T-helper 1 cell treated with Interleukin-12 subunit alpha and Interleukin-12 subunit beta and Interleukin-4 antibody, amounts not matched to agents 30 μg/mL and 1 μg/mL, for 36 hours (primary cell): ENCODE measurements around the gene PLSCR3.
"Not testable (repeated sequence)": the region's sequence is repeated elsewhere in the genome, so short reads cannot be mapped to it uniquely, and the experiment has no call there.

Experiments used
- H3K27ac Mint-ChIP-seq: one replicate; pipeline ENCODE4 v1.8.0; 2021; ENCODE audit warnings: mild to moderate bottlenecking, mixed read lengths
- H3K27me3 Mint-ChIP-seq: one replicate; pipeline ENCODE4 v1.8.0; 2021; ENCODE audit warnings: low read depth, mixed read lengths
- H3K36me3 Mint-ChIP-seq: one replicate; pipeline ENCODE4 v1.8.0; 2021; ENCODE audit warnings: low read depth, mixed read lengths
- H3K4me1 Mint-ChIP-seq: one replicate; pipeline ENCODE4 v1.8.0; 2021; ENCODE audit warnings: low read depth, mixed read lengths
- H3K4me3 Mint-ChIP-seq: one replicate; pipeline ENCODE4 v1.8.0; 2021; ENCODE audit warnings: mild to moderate bottlenecking, moderate library complexity, mixed read lengths
- H3K9me3 Mint-ChIP-seq: one replicate; pipeline ENCODE4 v1.8.0; 2021; ENCODE audit warnings: mixed read lengths

The PLSCR3 gene

GRCh38 chr17:7367918-7368598 is 26.3 kb downstream of the PLSCR3 start:
- Mint-ChIP-seq H3K36me3 (no peaks in the 10 kb centered on the region), H3K27me3 (peaks cover 9% of the 10 kb centered on the region), H3K27ac (no peak overlapping the region), H3K9me3 (no peaks in the 10 kb centered on the region), H3K4me3 (no peak overlapping the region), H3K4me1 (no peaks in the 10 kb centered on the region)

DNA sequence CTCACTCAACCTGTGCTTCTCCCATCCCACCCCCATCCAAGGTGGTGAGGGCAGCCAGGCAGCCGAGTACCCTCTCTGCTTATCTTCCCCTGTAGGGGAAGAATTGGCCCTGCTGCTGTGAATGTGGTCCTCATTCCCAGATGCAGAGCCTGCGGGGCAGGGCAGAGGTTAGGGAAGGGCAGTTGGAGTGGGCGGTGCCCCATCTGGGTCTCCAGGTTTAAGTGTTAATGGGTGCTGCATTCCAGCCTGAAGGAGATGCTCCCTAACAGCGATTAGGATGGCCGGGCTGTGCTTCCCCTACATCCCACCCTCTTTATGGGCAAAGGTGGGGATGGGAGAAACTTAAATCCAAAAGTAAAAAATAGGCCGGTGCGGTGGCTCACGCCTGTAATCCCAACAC is 27.2 kb downstream of the PLSCR3 start:
- H3K4me3 Mint-ChIP-seq: no peak overlapping the region
- peaks cover 9% of the 10 kb centered on the region for H3K27me3 Mint-ChIP-seq
- no peak overlapping the region for H3K27ac Mint-ChIP-seq
- H3K9me3 Mint-ChIP-seq: no peaks in the 10 kb centered on the region
- H3K36me3 Mint-ChIP-seq: no peaks in the 10 kb centered on the region
- no peaks in the 10 kb centered on the region for H3K4me1 Mint-ChIP-seq

DNA sequence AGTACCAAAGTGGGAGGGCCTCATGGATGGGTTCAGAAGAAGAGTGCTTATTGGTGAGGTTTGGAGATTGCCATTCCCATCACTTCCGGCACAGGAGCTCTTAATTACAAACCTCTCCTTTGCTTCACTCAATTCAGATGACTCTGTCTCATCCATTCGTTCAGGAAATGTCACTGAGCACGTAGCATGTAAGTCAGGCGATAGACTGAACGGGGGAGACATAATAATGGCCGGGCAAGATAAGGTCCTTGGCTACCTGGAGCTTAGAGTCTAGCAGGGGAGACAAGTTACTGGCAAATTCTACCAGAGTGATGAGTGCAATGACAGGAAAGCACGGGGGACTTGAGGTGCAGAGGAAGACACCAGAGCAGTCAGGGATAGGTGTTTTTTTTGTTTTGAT is 28.4 kb downstream of the PLSCR3 start:
- not testable (repeated sequence) for H3K9me3 Mint-ChIP-seq, H3K27ac Mint-ChIP-seq, H3K4me1 Mint-ChIP-seq, H3K27me3 Mint-ChIP-seq, H3K4me3 Mint-ChIP-seq, H3K36me3 Mint-ChIP-seq

GRCh38 chr17:7363311-7363710 is 31.0 kb downstream of the PLSCR3 start:
- Mint-ChIP-seq H3K27me3 (peaks cover 3% of the 10 kb centered on the region), H3K36me3 (no peaks in the 10 kb centered on the region), H3K4me1 (no peaks in the 10 kb centered on the region), H3K9me3 (no peaks in the 10 kb centered on the region), H3K27ac (no peak overlapping the region), H3K4me3 (no peak overlapping the region)

- Mint-ChIP-seq H3K9me3 (no peaks in the 10 kb centered on the region), H3K4me3 (no peak overlapping the region), H3K27me3 (no peaks in the 10 kb centered on the region), H3K27ac (no peak overlapping the region), H3K4me1 (no peaks in the 10 kb centered on the region), H3K36me3 (no peaks in the 10 kb centered on the region)
Measured at GRCh38 chr17:7361906-7362305, 32.4 kb downstream of the PLSCR3 start.

- no peaks in the 10 kb centered on the region for H3K9me3 Mint-ChIP-seq
- peaks cover 27% of the 10 kb centered on the region for H3K4me1 Mint-ChIP-seq
- H3K4me3 Mint-ChIP-seq: no peak overlapping the region
- peaks cover 7% of the 10 kb centered on the region for H3K36me3 Mint-ChIP-seq
- no peak overlapping the region for H3K27ac Mint-ChIP-seq
- no peaks in the 10 kb centered on the region for H3K27me3 Mint-ChIP-seq
Measured at GRCh38 chr17:7357381-7357780, 36.9 kb downstream of the PLSCR3 start.

GRCh38 chr17:7356756-7357155 is 37.6 kb downstream of the PLSCR3 start:
- Mint-ChIP-seq H3K36me3 (peaks cover 8% of the 10 kb centered on the region), H3K9me3 (no peaks in the 10 kb centered on the region), H3K27me3 (no peaks in the 10 kb centered on the region), H3K27ac (peak overlapping the region; percentile 41), H3K4me3 (no peak overlapping the region), H3K4me1 (peaks cover 28% of the 10 kb centered on the region)

- H3K4me1 Mint-ChIP-seq: peaks cover 31% of the 10 kb centered on the region
- peak overlapping the region; percentile 36 for H3K27ac Mint-ChIP-seq
- no peaks in the 10 kb centered on the region for H3K27me3 Mint-ChIP-seq
- H3K36me3 Mint-ChIP-seq: peaks cover 11% of the 10 kb centered on the region
- H3K9me3 Mint-ChIP-seq: no peaks in the 10 kb centered on the region
- H3K4me3 Mint-ChIP-seq: no peak overlapping the region
Measured at GRCh38 chr17:7356072-7356549, 38.2 kb downstream of the PLSCR3 start.

- H3K36me3 Mint-ChIP-seq: peaks cover 11% of the 10 kb centered on the region
- H3K9me3 Mint-ChIP-seq: no peaks in the 10 kb centered on the region
- no peaks in the 10 kb centered on the region for H3K27me3 Mint-ChIP-seq
- H3K27ac Mint-ChIP-seq: no peak overlapping the region
- peaks cover 31% of the 10 kb centered on the region for H3K4me1 Mint-ChIP-seq
- no peak overlapping the region for H3K4me3 Mint-ChIP-seq
Measured at GRCh38 chr17:7355573-7355972, 38.8 kb downstream of the PLSCR3 start.

- peak within 1 kb of the TSS; percentile 86 for H3K27ac Mint-ChIP-seq
- no peaks in the 10 kb centered on the region for H3K9me3 Mint-ChIP-seq
- peaks cover 33% of the 10 kb centered on the region for H3K4me1 Mint-ChIP-seq
- peak within 1 kb of the TSS; percentile 41 for H3K4me3 Mint-ChIP-seq
- H3K27me3 Mint-ChIP-seq: no peaks in the 10 kb centered on the region
- peaks cover 11% of the 10 kb centered on the region for H3K36me3 Mint-ChIP-seq
Measured at GRCh38 chr17:7355053-7355452, 39.3 kb downstream of the PLSCR3 start, which contains the start of gene TMEM95. TMEM95 (plus strand) TSS chr17:7355156; CDS start chr17:7355205, 49 bp downstream.

- Mint-ChIP-seq H3K27ac (peak overlapping the region; percentile 86), H3K36me3 (peaks cover 16% of the 10 kb centered on the region), H3K9me3 (no peaks in the 10 kb centered on the region), H3K27me3 (no peaks in the 10 kb centered on the region), H3K4me3 (peak overlapping the region; percentile 41), H3K4me1 (peaks cover 36% of the 10 kb centered on the region)
Measured at GRCh38 chr17:7354262-7354843, 40.0 kb downstream of the PLSCR3 start.

DNA sequence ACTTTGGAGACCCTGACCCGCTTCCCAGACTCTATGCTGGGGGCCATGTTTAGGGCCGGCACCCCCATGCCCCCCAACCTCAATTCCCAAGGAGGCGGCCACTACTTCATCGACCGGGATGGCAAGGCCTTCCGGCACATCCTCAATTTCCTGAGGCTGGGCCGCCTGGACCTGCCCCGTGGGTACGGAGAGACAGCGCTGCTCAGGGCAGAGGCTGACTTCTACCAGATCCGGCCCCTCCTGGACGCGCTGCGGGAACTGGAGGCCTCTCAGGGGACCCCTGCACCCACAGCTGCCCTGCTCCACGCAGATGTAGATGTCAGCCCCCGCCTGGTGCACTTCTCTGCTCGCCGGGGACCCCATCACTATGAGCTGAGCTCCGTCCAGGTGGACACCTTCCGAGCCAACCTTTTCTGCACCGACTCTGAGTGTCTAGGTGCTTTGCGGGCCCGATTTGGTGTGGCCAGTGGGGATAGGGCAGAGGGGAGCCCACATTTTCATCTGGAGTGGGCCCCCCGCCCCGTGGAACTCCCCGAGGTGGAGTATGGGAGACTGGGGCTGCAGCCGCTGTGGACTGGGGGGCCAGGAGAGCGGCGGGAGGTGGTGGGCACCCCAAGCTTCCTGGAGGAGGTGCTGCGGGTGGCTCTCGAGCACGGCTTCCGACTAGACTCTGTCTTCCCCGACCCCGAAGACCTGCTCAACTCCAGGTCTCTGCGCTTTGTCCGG is 41.3 kb downstream of the PLSCR3 start:
- peak overlapping the region; percentile 82 for H3K27ac Mint-ChIP-seq
- no peaks in the 10 kb centered on the region for H3K9me3 Mint-ChIP-seq
- H3K36me3 Mint-ChIP-seq: peaks cover 27% of the 10 kb centered on the region
- no peaks in the 10 kb centered on the region for H3K27me3 Mint-ChIP-seq
- H3K4me1 Mint-ChIP-seq: peaks cover 42% of the 10 kb centered on the region
- H3K4me3 Mint-ChIP-seq: peak overlapping the region; percentile 87

DNA sequence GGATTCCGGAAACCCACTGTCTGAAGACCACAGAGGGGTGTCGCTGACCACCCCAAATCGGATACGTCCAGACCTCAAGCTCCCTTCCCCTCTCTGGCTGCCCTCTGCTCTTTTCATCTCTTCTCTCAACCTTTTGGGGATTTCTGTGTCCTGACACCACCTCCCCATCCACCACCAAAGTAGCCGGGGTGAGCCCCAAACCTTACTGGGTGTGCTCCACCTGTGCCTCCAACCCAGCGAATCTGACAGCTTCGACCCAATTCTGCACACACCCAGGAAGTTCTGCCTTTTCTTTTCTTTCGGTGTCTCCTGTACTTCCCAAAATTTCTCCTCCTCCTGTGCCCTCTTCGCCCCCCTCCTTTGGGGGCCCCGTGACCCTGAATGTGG is 41.8 kb downstream of the PLSCR3 start:
- Mint-ChIP-seq H3K4me1 (peaks cover 45% of the 10 kb centered on the region), H3K36me3 (peaks cover 31% of the 10 kb centered on the region), H3K27me3 (no peaks in the 10 kb centered on the region), H3K9me3 (no peaks in the 10 kb centered on the region), H3K27ac (peak overlapping the region; percentile 82), H3K4me3 (peak overlapping the region; percentile 87)

DNA sequence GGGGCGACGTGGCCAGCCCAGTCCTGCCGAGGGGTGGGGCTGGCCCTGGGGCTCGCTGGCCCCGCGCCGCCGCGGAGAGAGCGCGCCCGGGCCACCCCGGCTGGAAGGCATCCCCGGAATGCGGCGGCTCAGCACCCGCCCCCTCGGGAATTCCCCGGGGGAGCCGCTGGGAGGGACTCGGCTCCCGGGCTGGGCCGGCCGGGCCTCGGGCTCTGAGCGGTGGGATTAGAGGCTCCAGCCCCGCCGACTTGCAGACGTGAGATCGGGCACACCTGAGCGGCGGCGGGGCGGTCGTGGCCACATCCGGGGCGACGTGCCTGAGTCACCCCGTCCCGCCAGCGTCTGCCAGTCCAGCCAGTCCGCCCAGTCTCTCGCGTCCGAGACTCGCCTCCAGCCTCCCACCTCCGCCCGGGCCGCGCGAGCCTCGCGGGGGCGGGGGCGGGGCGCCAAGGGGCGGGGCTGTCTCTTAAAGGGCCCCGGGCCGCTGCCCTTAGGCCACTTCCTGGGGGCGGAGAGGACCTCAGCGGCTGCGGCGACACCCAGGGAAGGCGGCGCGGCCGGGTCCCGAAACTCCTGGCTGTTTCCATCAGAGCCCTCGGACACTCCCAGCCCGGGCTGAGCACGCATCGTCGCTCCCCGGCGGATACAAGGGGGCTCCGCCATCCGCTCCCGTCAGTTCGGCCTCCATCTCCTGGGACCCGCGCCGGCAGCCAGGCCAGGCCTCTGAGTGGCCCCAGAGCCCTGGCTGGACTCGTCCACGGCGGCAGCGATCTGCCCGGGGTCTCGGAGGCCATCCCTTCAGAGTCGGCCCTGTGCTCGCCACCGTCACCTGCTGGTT is 42.4 kb downstream of the PLSCR3 start, which contains the start of gene KCTD11:
KCTD11 (plus strand) TSS at position 498 of the 838 bp plus-strand sequence.
- Mint-ChIP-seq H3K9me3 (no peaks in the 10 kb centered on the region), H3K36me3 (peaks cover 35% of the 10 kb centered on the region), H3K27me3 (no peaks in the 10 kb centered on the region), H3K4me3 (peak within 1 kb of the TSS; percentile 87), H3K27ac (peak within 1 kb of the TSS; percentile 82), H3K4me1 (peaks cover 49% of the 10 kb centered on the region)
